ENCODE results near the gene ATG4B. TPM values are rescaled to one million over a fixed set of nuclear protein-coding genes. Genes with fewer than 3 reads are reported as not detected.
A peak's percentile ranks its signal among the peaks of the same experiment; 100 is the strongest.

Gene ATG4B
- total RNA-seq, 1 donor from 2014 or later, result 130 TPM

GRCh38 chr2:241690202-241690717, 52.8 kb downstream of the ATG4B start:
- no peak for DNase-seq (ENCODE audit: low spot score)

GRCh38 chr2:241692448-241692847, 55.0 kb downstream of the ATG4B start:
- no peak for DNase-seq (ENCODE audit: low spot score)

- DNase-seq (ENCODE audit: low spot score), result no peak
Measured at GRCh38 chr2:241695651-241696050, 58.2 kb downstream of the ATG4B start.

DNA sequence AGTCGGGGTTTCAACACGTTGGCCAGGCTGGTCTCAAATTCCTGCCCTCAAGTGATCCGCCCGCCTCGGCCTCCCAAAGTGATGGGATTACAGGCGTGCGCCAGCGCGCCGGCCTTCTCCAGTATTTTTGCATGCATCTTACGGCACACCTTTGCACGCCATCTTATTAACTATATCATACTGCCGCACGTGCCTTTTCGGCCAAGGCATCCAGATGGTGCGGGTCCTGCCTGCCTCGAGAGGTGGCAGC, 63.6 kb downstream of the ATG4B start:
- no peak for DNase-seq (ENCODE audit: low spot score)

DNA sequence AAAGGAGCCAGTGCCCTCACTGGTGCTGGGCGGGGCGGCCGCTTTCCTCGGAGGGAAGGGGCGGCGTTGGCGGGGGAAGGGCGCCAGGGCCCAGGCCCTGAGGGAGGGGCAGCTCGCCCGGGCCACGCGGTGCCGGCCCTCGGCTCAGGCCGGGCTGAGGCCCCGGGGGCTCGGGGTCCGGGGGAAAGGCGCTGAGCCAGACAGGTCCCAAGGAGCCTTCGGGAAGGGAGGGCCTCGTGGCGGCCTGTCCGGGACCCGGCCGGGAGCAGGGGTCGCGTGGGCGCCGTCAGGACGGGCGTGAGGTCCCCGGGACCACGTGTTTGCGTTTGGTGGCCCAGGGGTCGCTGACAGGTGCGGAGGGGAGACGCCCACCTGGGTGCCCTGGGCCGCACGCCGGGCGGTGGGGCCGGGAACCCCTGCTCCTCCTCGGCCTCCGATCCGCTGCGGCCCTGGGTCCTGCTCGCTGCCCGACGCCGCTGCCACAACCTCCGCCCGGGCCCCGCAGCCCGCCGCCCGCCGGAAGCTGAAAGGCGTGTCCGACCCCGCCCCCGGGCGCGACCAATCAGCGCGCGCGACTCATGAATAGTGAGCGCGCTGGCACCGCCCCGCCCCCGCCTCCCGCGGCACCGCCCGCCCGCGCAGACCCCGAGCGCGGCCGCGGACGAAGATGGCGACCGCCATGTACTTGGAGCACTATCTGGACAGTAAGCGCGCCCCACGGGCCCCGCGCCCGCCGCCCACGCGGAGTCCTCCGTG, 64.1 kb downstream of the ATG4B start, which contains the start of gene ING5:
TSS of gene ING5 (plus strand) at position 641 of the 756 bp plus-strand sequence. CDS start at position 668, 27 bp downstream.
- peak; percentile 97 for DNase-seq (ENCODE audit: low spot score)

DNA sequence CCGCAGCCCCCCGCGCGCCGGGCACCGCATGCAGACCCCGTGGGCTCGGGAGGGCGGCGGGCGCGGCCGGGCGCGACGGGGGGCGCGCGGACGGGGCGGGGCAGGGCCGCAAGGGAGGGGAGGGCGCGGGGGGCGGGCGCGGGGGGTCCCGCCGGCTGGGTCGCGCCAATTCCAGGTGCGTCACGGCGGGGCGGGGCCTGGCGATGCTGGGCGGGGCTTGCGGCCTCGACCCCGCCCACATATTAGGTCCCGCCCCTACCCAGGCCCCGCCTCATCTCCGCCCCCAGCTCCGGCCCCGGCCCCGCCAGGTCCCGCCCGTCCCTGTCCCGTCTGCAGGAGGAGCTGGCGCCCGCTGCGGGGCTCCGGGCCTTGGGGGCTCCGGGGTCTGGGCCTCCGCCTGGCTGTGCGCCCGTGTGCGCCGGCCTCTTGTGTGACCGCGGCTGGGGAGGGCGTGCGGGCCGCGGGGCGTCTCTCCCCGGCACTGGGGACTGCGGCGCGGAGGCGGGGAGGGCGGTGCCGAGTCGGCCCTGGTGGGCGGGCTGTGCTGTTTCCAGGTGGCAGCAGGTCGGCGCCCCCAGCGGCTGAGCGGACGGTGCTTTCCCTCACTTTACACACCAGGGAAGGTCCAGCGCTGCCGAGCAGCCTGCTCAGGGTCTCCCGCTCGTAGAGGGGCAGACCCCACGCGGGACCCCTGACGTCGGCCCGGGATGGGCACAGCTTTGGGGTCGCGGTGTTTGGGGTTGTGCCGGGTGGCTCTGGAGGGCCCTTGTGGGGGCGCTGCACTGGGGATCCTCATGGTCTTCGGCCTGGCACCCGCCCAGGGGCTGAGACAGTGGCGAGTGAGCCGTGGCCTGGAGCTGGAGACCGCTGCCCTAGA, 64.9 kb downstream of the ATG4B start:
- DNase-seq (ENCODE audit: low spot score), result peak; percentile 79

- DNase-seq (ENCODE audit: low spot score), result no peak
Measured at GRCh38 chr2:241703032-241703604, 65.6 kb downstream of the ATG4B start.

DNA sequence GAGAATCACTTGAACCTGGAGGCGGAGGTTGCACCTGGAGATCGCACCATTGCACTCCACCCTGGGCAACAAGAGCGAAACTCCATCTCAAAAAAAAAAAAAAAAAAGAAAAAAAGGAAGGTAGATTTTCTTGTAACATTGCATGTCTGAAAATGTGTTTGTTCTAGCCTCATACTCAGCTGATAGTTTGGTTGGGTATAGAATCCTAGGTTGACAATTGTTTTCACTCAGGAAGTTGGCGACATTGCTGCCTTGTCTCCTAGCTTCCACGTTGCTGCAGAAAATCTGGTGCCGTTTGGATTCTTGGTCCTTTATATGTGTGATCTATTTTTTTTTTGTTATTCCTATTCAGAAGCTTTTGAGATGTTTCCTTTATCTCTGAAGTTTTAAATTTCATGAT, 69.0 kb downstream of the ATG4B start:
- no peak for DNase-seq (ENCODE audit: low spot score)

- no peak for DNase-seq (ENCODE audit: low spot score)
Measured at GRCh38 chr2:241708879-241709278, 71.4 kb downstream of the ATG4B start.

- no peak for DNase-seq (ENCODE audit: low spot score)
Measured at GRCh38 chr2:241719093-241719492, 81.6 kb downstream of the ATG4B start.

DNA sequence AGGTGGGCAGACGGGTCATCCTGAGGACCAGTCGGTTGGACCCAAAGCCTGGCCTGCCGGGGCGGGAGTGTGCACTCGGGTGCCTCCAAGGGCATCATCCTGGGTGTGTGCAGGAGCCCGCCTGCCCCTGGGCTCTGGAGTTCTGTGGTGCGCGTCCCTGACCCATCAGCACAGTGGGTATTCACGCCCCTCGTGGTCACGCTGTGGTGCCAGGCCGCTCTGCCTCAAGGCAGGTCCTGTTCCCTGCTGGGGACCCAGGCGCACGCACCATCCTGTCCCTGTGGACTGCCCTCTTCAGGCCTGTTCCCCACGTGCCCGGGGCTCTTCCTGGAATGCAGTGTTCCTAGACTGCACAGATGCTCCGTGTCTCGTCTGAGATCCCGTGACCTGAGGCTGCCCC, 82.6 kb downstream of the ATG4B start:
- DNase-seq (ENCODE audit: low spot score), result no peak

DNA sequence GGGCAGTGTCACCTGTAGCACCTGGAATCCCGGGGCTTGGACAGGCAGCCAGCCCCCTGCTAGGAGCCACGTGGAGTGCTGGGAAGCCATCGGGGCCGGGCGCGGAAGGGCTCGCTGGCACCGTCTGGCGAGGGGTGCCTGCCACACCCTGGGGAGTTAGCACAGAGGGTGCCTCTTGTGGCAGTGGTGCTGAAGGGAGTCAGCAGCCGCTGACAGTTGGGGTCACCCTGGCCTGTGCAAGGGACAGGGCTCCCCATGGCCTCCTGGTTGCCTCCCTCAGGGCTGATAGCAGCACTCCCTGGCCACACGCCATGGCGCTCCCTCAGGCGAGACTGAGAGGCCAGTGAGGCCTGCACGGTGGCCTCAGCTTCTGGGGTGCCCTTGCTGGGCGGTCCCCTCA, 83.1 kb downstream of the ATG4B start:
- no peak for DNase-seq (ENCODE audit: low spot score)

DNA sequence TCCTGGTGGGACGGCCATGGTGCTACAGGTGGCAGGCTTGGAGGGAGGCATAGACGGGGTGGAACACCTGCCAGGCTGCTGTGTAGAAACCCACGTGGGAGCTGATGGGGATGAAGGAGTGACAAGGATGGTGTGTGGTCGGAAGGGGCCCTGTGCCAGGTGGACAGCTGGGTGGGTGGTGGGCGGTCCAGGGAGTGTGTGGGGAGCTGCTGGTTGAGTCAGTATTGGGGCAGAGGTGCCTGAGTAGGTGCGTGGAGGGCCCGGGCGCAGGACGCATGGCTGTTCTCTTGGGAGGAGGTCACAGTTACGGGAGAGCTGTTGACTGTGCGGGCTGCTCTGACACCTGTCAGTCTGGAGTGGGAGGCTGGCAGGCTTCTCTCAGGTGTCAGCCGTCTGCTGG, 84.4 kb downstream of the ATG4B start:
- DNase-seq (ENCODE audit: low spot score), result no peak

GRCh38 chr2:241722896-241723454, 85.5 kb downstream of the ATG4B start:
- no peak for DNase-seq (ENCODE audit: low spot score)

Other genes starting within 250 kb of the ATG4B start
- 158 TPM for gene STK25, start 129.1 kb upstream of the ATG4B start, total RNA-seq
- 76.8 TPM for gene BOK, start 78.9 kb upstream of the ATG4B start, total RNA-seq
- gene THAP4, start 535 bp upstream of the ATG4B start, total RNA-seq, result 53.8 TPM
- 26.2 TPM for gene DTYMK, start 49.1 kb downstream of the ATG4B start, total RNA-seq
- 47.4 TPM for gene ING5, start 64.3 kb downstream of the ATG4B start, total RNA-seq
- 71.5 TPM for gene D2HGDH, start 96.9 kb downstream of the ATG4B start, total RNA-seq
- 26.4 TPM for gene GAL3ST2, start 139.1 kb downstream of the ATG4B start, total RNA-seq
- 34.8 TPM for gene NEU4, start 171.5 kb downstream of the ATG4B start, total RNA-seq
- 1.5 TPM for gene PDCD1, start 221.2 kb downstream of the ATG4B start, total RNA-seq
- gene RTP5, start 232.0 kb downstream of the ATG4B start, total RNA-seq, result not detected

Data from mucosa of gallbladder (tissue), 1 donor.